Gastrocnemius medialis (tissue), 4 donors: ENCODE results near the gene WDR72.

Experiments
- CTCF ChIP-seq, 5 experiments: fragments of 450-650 bp in 3 of 5; fragments of 200-600 bp in 2 of 5; sonication (generic) in 2 of 5; IDR thresholded peaks in 4 of 5; conservative IDR thresholded peaks in 1 of 5; 1 replicate in 4 of 5; 2 replicates in 1 of 5; pipeline ENCODE4 v1.5.1; 2016 to 2019; ENCODE audit warnings: antibody characterized with exemption in 5 of 5, mild to moderate bottlenecking in 3 of 5, moderate library complexity in 3 of 5
- POLR2A ChIP-seq, 2 donors: fragments of 450-650 bp; IDR thresholded peaks; one replicate each; pipeline ENCODE4 v1.6.1; 2017; ENCODE audit warnings: antibody characterized with exemption in 2 of 2, mild to moderate bottlenecking in 2 of 2, moderate library complexity in 2 of 2

GRCh38 chr15:53753813-53754212 is 5.7 kb downstream of the WDR72 start:
- TF ChIP-seq CTCF (IDR thresholded peaks at IDR 0.05 in 4 of 5, conservative IDR thresholded peaks at IDR 0.05 in 1 of 5): no peak
- TF ChIP-seq POLR2A (IDR thresholded peaks at IDR 0.05): no peak
